Gastroesophageal sphincter (tissue), 4 donors: ENCODE data around the gene ANXA2R. TPM values are rescaled to one million over a fixed set of nuclear protein-coding genes. Genes with fewer than 3 reads are reported as not detected.

Source experiments
- ATAC-seq: fragments of 150-250 bp; one replicate; pipeline ENCODE4 v1.9.1; 2016; ENCODE audit warnings: mild to moderate bottlenecking, moderate library complexity
- H3K27ac ChIP-seq, 4 donors: fragments of 200-600 bp; sonication (generic) in 3 of 4; 1 replicate in 3 of 4; 2 replicates in 1 of 4; pipeline ENCODE4 v1.5.1; 2016 to 2019
- H3K27me3 ChIP-seq: fragments of 200-600 bp; sonication (generic); one replicate; pipeline ENCODE4 v1.5.1; 2019
- H3K36me3 ChIP-seq, 2 donors: fragments of 200-600 bp; sonication (generic); one replicate each; pipeline ENCODE4 v1.5.1; 2019; ENCODE audit warnings: control low read depth in 1 of 2
- H3K4me1 ChIP-seq, 3 donors: fragments of 200-600 bp; sonication (generic); 1 replicate in 2 of 3; 2 replicates in 1 of 3; pipeline ENCODE4 v1.5.1; 2016 to 2019; ENCODE audit warnings: control low read depth in 2 of 3
- H3K4me3 ChIP-seq, 2 donors: fragments of 200-600 bp; sonication (generic); one replicate each; pipeline ENCODE4 v1.5.1; 2019; ENCODE audit warnings: mild to moderate bottlenecking in 1 of 2, moderate library complexity in 1 of 2
- H3K9me3 ChIP-seq, 3 donors: fragments of 200-600 bp; sonication (generic); one replicate each; pipeline ENCODE4 v1.5.1; 2017 to 2019; ENCODE audit warnings: control low read depth in 2 of 3
- CTCF ChIP-seq, 4 experiments: fragments of 200-600 bp in 2 of 4; fragments of 450-650 bp in 2 of 4; sonication (generic) in 1 of 4; IDR thresholded peaks; one replicate each; pipeline ENCODE4 v1.5.1; 2017 to 2019; ENCODE audit warnings: antibody characterized with exemption in 4 of 4, mild to moderate bottlenecking in 2 of 4, moderate library complexity in 2 of 4
- EP300 ChIP-seq: sonication (generic); formaldehyde crosslinking; IDR thresholded peaks from one replicate; pipeline ENCODE4 v1.6.1; 2017; ENCODE audit warnings: antibody characterized with exemption, mild to moderate bottlenecking
- POLR2A ChIP-seq, 2 donors: fragments of 450-650 bp; IDR thresholded peaks; one replicate each; pipeline ENCODE4 v1.6.1; 2017; ENCODE audit warnings: antibody characterized with exemption in 2 of 2, mild to moderate bottlenecking in 2 of 2, moderate library complexity in 1 of 2
- POLR2AphosphoS5 ChIP-seq: sonication (generic); formaldehyde crosslinking; IDR thresholded peaks from one replicate; pipeline ENCODE4 v1.6.1; 2017; ENCODE audit warnings: antibody characterized with exemption
- WGBS, 2 donors: methylation state at CpG; one replicate each; pipeline ENCODE4 v1.1.5; 2018; ENCODE audit warnings: low coverage in 1 of 2; 5-methylcytosine and 5-hydroxymethylcytosine counted together
- total RNA-seq, 4 donors: library from RNA; depleted of rRNA; stranded (reverse); fragments of >200 nt; gene quantifications; one replicate each; pipeline ENCODE4 v1.1.0, GENCODE V29; 2016

Gene ANXA2R
- total RNA-seq, 4 donors from 2014 or later: 1.2 to 5.1 (median 2.1) TPM

DNA sequence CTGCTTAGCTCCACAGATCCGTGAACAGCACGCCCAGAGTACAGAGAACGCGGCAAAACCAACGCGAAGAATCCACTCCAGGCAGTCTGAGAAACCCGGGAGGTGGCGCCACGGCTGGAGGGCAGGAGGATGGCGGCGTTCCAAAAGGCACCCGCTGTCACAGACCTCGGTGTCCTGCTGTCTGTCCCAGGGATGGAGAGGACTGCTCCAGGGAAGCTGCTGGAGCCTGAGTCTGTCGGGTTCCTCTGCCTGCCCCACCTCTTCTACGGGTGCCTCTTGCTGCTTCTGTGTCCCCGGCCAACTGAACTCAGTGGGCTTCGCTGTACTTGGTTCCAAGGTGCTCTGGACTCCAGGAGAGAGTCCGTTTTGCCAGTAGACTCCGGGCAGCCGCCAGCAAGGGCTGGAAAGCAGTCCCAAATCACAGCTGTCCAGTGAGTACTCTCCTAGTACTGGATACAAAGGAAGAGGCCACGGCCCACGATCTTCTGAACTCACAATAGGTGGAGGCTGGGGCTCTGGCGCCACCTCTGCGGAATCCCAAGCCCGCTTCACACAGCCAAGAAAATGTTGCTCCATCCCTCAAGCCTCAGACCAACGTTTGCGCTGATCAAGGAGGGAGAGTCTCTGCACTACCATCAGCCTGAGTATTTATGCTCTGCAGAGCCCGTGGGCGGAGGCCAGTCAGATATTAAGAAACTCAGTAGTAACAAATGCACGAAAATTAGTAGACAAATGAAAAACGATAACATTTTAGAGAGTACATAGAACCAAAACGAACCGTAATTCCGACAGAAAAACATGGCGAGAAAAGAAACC is 440 bp downstream of the ANXA2R start:
- WGBS, 2 donors: 24 to 42% methylated on average over 9 to 16 of the region's 35 CpGs
- Histone ChIP-seq H3K27ac (peak overlapping the region in 3 of 4 donors; percentile 83 to 94 (median 89)), H3K9me3 (peaks cover 0 to 7% (median 0%) of the 10 kb centered on the region in 3 donors), H3K4me1 (peaks cover 0 to 63% (median 0%) of the 10 kb centered on the region in 3 donors), H3K27me3 (peaks cover 76% of the 10 kb centered on the region), H3K4me3 (peak overlapping the region; percentile 63 to 87), H3K36me3 (no peaks in the 10 kb centered on the region)
- no peak for TF ChIP-seq EP300
- TF ChIP-seq POLR2A (IDR thresholded peaks at IDR 0.05): peak in 1 of 2 donors; percentile 8
- peak; percentile 30 for ATAC-seq

GRCh38 chr5:43039152-43039470 is 1.0 kb downstream of the ANXA2R start:
- ATAC-seq: no peak
- Histone ChIP-seq H3K4me1 (peaks cover 0 to 58% (median 0%) of the 10 kb centered on the region in 3 donors), H3K9me3 (peaks cover 0 to 13% (median 0%) of the 10 kb centered on the region in 3 donors), H3K27ac (peak overlapping the region in 3 of 4 donors; percentile 83 to 94 (median 89)), H3K36me3 (no peaks in the 10 kb centered on the region), H3K4me3 (peak overlapping the region; percentile 63 to 87), H3K27me3 (peaks cover 82% of the 10 kb centered on the region)
- 55 to 58% methylated on average over 6 of the region's 6 CpGs for WGBS, 2 donors
- no peak for TF ChIP-seq POLR2A (IDR thresholded peaks at IDR 0.05)
- TF ChIP-seq CTCF (IDR thresholded peaks at IDR 0.05): no peak
- no peak for TF ChIP-seq POLR2AphosphoS5
- TF ChIP-seq EP300: no peak

GRCh38 chr5:43038496-43038989 is 1.6 kb downstream of the ANXA2R start:
- Histone ChIP-seq H3K27me3 (peaks cover 87% of the 10 kb centered on the region), H3K9me3 (peaks cover 0 to 17% (median 0%) of the 10 kb centered on the region in 3 donors), H3K4me3 (peak overlapping the region in 1 of 2 donors; percentile 30), H3K36me3 (no peaks in the 10 kb centered on the region), H3K4me1 (peaks cover 0 to 57% (median 0%) of the 10 kb centered on the region in 3 donors), H3K27ac (peak overlapping the region in 3 of 4 donors; percentile 69 to 89 (median 76))
- ATAC-seq: no peak
- 25 to 46% methylated on average over 11 to 16 of the region's 17 CpGs for WGBS, 2 donors
- TF ChIP-seq CTCF (IDR thresholded peaks at IDR 0.05) (no peak), POLR2AphosphoS5 (no peak), EP300 (no peak), POLR2A (IDR thresholded peaks at IDR 0.05) (no peak)

DNA sequence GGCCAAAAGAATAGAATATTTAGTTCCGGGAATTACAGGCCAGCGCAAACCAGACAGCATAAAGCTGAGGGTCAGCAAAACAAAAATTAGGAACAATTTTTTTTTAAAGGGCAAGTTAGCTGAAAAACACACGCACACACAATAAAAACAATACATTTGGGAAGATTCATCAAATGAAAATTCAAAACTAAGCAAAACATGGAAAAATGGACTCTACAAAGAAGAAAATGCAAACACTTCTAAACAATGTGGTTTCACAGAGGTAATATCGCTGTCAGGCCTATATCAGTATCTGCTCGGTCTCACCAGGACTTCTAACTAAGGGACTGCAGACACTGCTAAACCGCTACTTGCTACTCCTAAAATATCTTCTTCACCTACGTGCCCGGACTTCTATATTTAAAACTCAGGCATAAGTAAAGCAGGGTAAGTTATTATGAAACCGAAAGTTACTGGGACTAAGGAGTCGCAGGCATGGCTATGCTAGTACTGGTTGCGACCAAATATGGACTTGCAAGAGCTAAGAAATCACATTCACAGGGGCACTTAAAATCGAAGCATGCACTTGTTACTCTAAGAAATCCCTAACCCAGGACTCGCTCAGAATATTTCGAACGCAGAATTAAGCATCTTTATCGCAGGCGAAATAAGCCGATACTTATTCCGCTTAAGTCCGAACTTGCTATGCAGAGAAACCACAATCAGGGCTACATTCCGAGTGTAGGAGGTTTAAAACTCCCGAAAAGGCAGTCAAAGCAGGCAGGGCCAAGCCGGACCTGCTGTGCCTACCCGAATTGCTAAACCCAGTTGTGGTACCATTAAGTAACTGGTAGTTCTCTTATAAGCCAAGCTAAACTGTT is 2.3 kb downstream of the ANXA2R start:
- Histone ChIP-seq H3K4me1 (peaks cover 0 to 52% (median 0%) of the 10 kb centered on the region in 3 donors), H3K36me3 (no peaks in the 10 kb centered on the region), H3K27me3 (peaks cover 89% of the 10 kb centered on the region), H3K9me3 (peaks cover 0 to 17% (median 0%) of the 10 kb centered on the region in 3 donors), H3K4me3 (peak overlapping the region; percentile 26 to 30), H3K27ac (peak overlapping the region; percentile 7 to 89 (median 72))
- ATAC-seq: no peak
- WGBS, 2 donors: 11 to 21% methylated on average over 19 to 24 of the region's 24 CpGs
- TF ChIP-seq POLR2A (IDR thresholded peaks at IDR 0.05) (no peak), CTCF (IDR thresholded peaks at IDR 0.05) (no peak), POLR2AphosphoS5 (no peak), EP300 (no peak)
